Mesendoderm (in vitro differentiated cells): ENCODE results near the gene SNRPE. TPM values are rescaled to one million over a fixed set of nuclear protein-coding genes. Genes with fewer than 3 reads are reported as not detected.

Experiments used
- DNase-seq: peaks from one replicate; pipeline ENCODE4 v3.0.0; 2013
- H2AK5ac ChIP-seq: 2 replicates; pipeline ENCODE4 v1.6.1; 2013; ENCODE audit warnings: low read length, inconsistent platforms
- H2BK120ac ChIP-seq: 2 replicates; pipeline ENCODE4 v1.6.1; 2013; ENCODE audit warnings: low read depth, mild to moderate bottlenecking, low read length, moderate library complexity, mixed read lengths
- H2BK15ac ChIP-seq: replicated peaks from 2 replicates; pipeline ENCODE4 v1.6.1; 2013; ENCODE audit warnings: low read depth, mild to moderate bottlenecking, moderate library complexity
- H2BK5ac ChIP-seq: 2 replicates; pipeline ENCODE4 v1.6.1; 2013; ENCODE audit warnings: low read length, inconsistent platforms
- H3K18ac ChIP-seq: 2 replicates; pipeline ENCODE4 v1.6.1; 2013; ENCODE audit warnings: mild to moderate bottlenecking, low read length, mixed read lengths
- H3K23ac ChIP-seq: one replicate; pipeline ENCODE4 v1.6.1; 2013; ENCODE audit warnings: low read length
- H3K27ac ChIP-seq: 2 replicates; pipeline ENCODE4 v1.5.1; 2013; ENCODE audit warnings: low read depth, mild to moderate bottlenecking, inconsistent platforms, low read length, moderate library complexity
- H3K27me3 ChIP-seq: 2 replicates; pipeline ENCODE4 v1.6.1; 2013; ENCODE audit warnings: low read length, control low read depth, mild to moderate bottlenecking, inconsistent platforms; ENCODE audit not compliant: insufficient read depth, poor library complexity
- H3K36me3 ChIP-seq: 2 replicates; pipeline ENCODE4 v1.6.1; 2013; ENCODE audit warnings: low read length, inconsistent platforms; ENCODE audit not compliant: control insufficient read depth, insufficient read depth
- H3K4ac ChIP-seq: one replicate; pipeline ENCODE4 v1.6.1; 2013; ENCODE audit warnings: low read depth, mild to moderate bottlenecking, low read length, moderate library complexity
- H3K4me1 ChIP-seq: 2 replicates; pipeline ENCODE4 v1.6.1; 2013; ENCODE audit warnings: low read depth, low read length, inconsistent platforms; ENCODE audit not compliant: control insufficient read depth
- H3K4me2 ChIP-seq: 2 replicates; pipeline ENCODE4 v1.6.1; 2013; ENCODE audit warnings: low read length
- H3K4me3 ChIP-seq: 2 replicates; pipeline ENCODE4 v1.5.1; 2013; ENCODE audit warnings: mild to moderate bottlenecking, low read length
- H3K56ac ChIP-seq: one replicate; pipeline ENCODE4 v1.6.1; 2013; ENCODE audit warnings: low read length
- H3K79me1 ChIP-seq: 2 replicates; pipeline ENCODE4 v1.6.1; 2013; ENCODE audit warnings: low read length, inconsistent platforms
- H3K79me2 ChIP-seq: 2 replicates; pipeline ENCODE4 v1.6.1; 2013; ENCODE audit warnings: mild to moderate bottlenecking, low read length; ENCODE audit not compliant: control insufficient read depth, insufficient read depth
- H3K9ac ChIP-seq: 2 replicates; pipeline ENCODE4 v1.6.1; 2013; ENCODE audit warnings: low read length, inconsistent platforms
- H4K5ac ChIP-seq: one replicate; pipeline ENCODE4 v1.6.1; 2013; ENCODE audit warnings: low read length
- H4K8ac ChIP-seq: one replicate; pipeline ENCODE4 v1.6.1; 2013; ENCODE audit warnings: low read depth, mild to moderate bottlenecking, control low read depth, low read length, moderate library complexity
- WGBS: extraction: QIAGEN DNeasy Blood & Tissue Kit; methylation state at CpG from one replicate; pipeline ENCODE4 v1.1.7; 2013; ENCODE audit warnings: low lambda C conversion rate, missing lambda C conversion rate; ENCODE audit not compliant: insufficient coverage; ENCODE audit errors: extremely low coverage; 5-methylcytosine and 5-hydroxymethylcytosine counted together
- polyA plus RNA-seq, 2 experiments: library from polyadenylated mRNA; stranded (reverse); fragments of 200-250 nt; gene quantifications; one replicate each; pipeline ENCODE4 v1.2.3, GENCODE V29; 2013

The SNRPE gene
- 725 TPM for polyA plus RNA-seq (2013, experiment 1 of 2)
- polyA plus RNA-seq (2013, experiment 2 of 2): 705 TPM

DNA sequence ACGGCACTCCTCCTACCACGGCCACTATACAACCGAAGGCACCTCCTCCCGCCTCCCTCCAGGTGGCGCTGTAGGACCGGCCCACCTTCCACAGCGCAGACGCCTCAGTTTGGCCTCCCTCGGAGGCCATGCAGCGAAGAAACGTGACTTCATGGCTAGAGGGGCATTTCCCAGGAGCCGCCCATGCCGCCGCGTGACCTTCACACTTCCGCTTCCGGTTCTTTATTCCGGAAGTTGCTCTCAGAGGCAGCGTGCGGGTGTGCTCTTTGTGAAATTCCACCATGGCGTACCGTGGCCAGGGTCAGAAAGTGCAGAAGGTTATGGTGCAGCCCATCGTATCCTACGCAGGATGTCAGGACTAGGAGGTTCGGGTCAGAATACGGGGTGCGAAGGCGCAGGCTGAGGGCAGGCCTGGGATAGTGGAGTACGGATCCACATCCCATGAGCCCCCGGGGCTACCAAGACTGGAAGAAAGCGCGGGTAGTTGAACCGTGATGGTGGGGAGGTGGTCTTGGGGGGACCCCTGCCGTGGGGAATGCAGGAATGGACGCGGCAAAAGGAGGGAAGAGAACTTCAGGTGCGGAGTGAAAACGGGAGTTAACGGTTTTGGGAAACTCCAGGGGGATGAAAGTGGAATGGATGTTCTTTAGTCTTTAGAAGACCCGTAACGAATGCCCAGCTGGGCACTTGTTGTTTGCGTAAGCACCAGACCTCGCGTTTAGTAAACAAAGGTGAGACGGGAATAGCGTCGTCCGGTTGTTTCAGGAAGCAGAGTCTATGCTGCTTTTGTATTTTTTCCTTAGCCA lies at the start of gene SNRPE:
TSS of gene SNRPE (plus strand) at position 221 of the 806 bp plus-strand sequence. CDS start at position 282, 61 bp downstream.
- H3K56ac ChIP-seq: peak within 1 kb of the TSS; percentile 100
- peak within 1 kb of the TSS; percentile 99 for H3K9ac ChIP-seq
- H3K4me1 ChIP-seq: no peaks in the 10 kb centered on the region
- H3K4me2 ChIP-seq: peak within 1 kb of the TSS; percentile 59
- peak within 1 kb of the TSS; percentile 5 for H3K18ac ChIP-seq
- H2BK15ac ChIP-seq: no peak within 1 kb of the TSS
- peak within 1 kb of the TSS; percentile 1 for H3K4ac ChIP-seq
- peaks cover 9% of the 10 kb centered on the region for H3K36me3 ChIP-seq
- H4K5ac ChIP-seq: no peak within 1 kb of the TSS
- H3K27ac ChIP-seq: peak within 1 kb of the TSS; percentile 61
- peak; percentile 99 for DNase-seq
- H3K79me2 ChIP-seq: peaks cover 24% of the 10 kb centered on the region
- peaks cover 2% of the 10 kb centered on the region for H3K27me3 ChIP-seq
- H2AK5ac ChIP-seq: peak within 1 kb of the TSS; percentile 80
- peaks cover 5% of the 10 kb centered on the region for H3K79me1 ChIP-seq
- H2BK120ac ChIP-seq: no peak within 1 kb of the TSS
- WGBS: no CpG with 5 or more reads among the region's 48 CpGs
- peak within 1 kb of the TSS; percentile 99 for H3K4me3 ChIP-seq
- H4K8ac ChIP-seq: peak within 1 kb of the TSS; percentile 69
- peak within 1 kb of the TSS; percentile 90 for H3K23ac ChIP-seq
- peak within 1 kb of the TSS; percentile 98 for H2BK5ac ChIP-seq

DNA sequence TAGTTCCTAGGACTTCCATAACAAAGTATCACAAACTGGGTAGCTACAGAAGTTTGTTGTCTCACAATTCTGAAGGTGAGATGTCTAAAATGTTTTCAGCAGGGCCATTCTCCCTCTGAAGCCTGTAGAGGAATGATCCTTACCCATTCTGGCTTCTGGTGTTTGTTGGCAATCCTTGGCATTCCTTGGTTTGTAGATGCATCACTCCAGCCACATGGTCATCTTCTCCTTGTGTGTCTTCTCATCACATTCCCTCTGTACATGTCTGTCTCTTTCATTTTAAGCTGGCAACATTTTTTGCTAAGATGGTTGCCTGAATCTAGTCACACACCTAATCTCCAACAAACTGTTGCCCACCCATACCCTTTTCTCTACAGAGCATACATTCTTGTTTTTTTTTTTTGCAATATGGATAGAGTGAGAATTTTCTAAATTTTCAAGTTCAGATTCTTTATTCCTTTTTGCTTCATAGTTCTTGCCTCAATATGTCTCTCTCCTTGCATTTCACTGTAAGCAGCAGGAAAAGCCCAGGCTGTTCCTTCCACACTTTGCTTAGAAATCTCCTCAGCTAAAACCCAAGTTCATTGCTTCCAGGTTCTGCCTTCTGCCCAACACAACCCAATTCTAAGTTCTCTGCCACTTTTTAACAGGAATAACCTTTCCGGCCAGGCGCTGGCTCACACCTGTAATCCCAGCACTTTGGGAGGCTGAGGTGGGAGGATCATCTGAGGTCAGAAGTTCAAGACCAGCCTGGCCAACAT lies 47.6 kb upstream of the SNRPE start:
- Histone ChIP-seq H3K9ac (no peak overlapping the region), H3K23ac (no peak overlapping the region), H2BK5ac (no peak overlapping the region), H3K56ac (no peak overlapping the region), H4K5ac (no peak overlapping the region), H3K36me3 (peaks cover 3% of the 10 kb centered on the region), H4K8ac (no peak overlapping the region), H3K27me3 (no peaks in the 10 kb centered on the region), H2AK5ac (no peak overlapping the region), H3K4me2 (no peak overlapping the region), H3K4me1 (no peaks in the 10 kb centered on the region), H3K4me3 (no peak overlapping the region), H3K18ac (no peak overlapping the region), H3K27ac (no peak overlapping the region), H3K79me2 (peaks cover 3% of the 10 kb centered on the region), H2BK120ac (no peak overlapping the region), H3K79me1 (peaks cover 6% of the 10 kb centered on the region), H2BK15ac (no peak overlapping the region), H3K4ac (no peak overlapping the region)
- no peak for DNase-seq
- no CpG with 5 or more reads among the region's 2 CpGs for WGBS

DNA sequence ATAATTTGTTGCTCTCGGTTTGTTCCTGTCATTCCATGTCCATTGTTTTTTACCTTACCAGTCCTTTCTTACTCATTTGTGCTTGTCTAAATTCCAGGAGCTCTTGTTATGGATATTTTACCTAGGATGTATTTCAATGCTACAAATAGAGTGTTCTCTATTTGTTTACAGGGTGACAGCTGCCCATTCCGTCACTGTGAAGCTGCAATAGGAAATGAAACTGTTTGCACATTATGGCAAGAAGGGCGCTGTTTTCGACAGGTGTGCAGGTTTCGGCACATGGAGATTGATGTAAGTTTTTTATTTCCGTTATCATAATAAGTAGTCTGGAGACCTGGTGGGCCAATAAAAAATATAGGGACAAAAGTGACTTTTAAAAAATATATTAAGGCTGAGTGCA lies 43.0 kb upstream of the SNRPE start:
- no peak overlapping the region for H2BK5ac ChIP-seq
- H3K79me1 ChIP-seq: peaks cover 16% of the 10 kb centered on the region
- H3K4me1 ChIP-seq: no peaks in the 10 kb centered on the region
- H2BK15ac ChIP-seq: no peak overlapping the region
- H3K4ac ChIP-seq: no peak overlapping the region
- no peaks in the 10 kb centered on the region for H3K27me3 ChIP-seq
- H3K27ac ChIP-seq: no peak overlapping the region
- peaks cover 5% of the 10 kb centered on the region for H3K79me2 ChIP-seq
- H3K4me2 ChIP-seq: no peak overlapping the region
- H2AK5ac ChIP-seq: no peak overlapping the region
- H4K5ac ChIP-seq: no peak overlapping the region
- no peak overlapping the region for H3K4me3 ChIP-seq
- peaks cover 9% of the 10 kb centered on the region for H3K36me3 ChIP-seq
- no peak overlapping the region for H3K9ac ChIP-seq
- H3K18ac ChIP-seq: no peak overlapping the region
- H4K8ac ChIP-seq: no peak overlapping the region
- no peak overlapping the region for H3K23ac ChIP-seq
- no peak overlapping the region for H2BK120ac ChIP-seq
- no peak overlapping the region for H3K56ac ChIP-seq
- no CpG with 5 or more reads among the region's 6 CpGs for WGBS
- DNase-seq: no peak

DNA sequence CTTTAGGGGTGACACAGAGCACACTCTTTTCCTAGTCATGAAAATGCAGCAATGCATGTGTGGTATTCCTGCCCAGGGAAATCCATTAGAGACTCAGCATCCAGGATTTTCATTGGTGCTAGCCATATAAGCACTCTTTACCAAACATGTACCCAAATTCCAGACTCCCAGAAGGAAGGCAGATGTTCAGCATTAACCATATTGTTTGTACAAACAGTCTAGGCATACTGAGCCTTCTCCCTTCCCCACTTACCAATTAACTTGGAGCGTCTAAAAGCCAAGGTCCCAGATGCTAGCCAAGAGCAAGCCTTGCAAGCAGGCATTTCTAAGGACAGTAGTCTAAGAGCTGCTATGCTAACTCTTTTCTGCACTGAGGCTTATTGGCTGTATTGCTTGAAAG lies 38.1 kb upstream of the SNRPE start:
- Histone ChIP-seq H3K9ac (no peak overlapping the region), H2BK15ac (no peak overlapping the region), H3K4me3 (no peak overlapping the region), H3K36me3 (peaks cover 6% of the 10 kb centered on the region), H3K27me3 (no peaks in the 10 kb centered on the region), H3K27ac (no peak overlapping the region), H2BK5ac (no peak overlapping the region), H3K4me1 (no peaks in the 10 kb centered on the region), H3K79me2 (peaks cover 4% of the 10 kb centered on the region), H3K23ac (no peak overlapping the region), H2BK120ac (no peak overlapping the region), H3K79me1 (peaks cover 11% of the 10 kb centered on the region), H4K8ac (no peak overlapping the region), H3K4ac (no peak overlapping the region), H2AK5ac (no peak overlapping the region), H3K56ac (no peak overlapping the region), H3K4me2 (no peak overlapping the region), H4K5ac (no peak overlapping the region), H3K18ac (no peak overlapping the region)
- no peak for DNase-seq
- no CpG with 5 or more reads among the region's 1 CpG for WGBS

DNA sequence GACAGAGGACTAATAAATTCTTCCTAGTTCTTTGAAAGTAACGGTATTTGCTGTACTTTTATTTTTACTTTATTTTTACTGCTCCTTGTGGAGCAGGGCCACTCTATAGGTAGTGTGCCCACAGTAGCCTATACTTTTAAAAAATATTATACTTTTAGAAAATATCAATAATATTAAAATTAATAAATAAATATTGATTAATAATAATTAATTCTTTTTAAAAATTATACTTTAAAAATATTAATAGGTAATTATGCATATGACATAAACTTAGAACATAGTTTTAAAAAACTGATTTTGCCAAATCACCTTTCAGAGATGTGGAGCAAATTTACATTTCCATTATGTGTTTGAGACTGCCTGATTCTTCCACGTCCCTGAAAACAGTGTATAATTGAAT lies 35.2 kb upstream of the SNRPE start:
- DNase-seq: no peak
- no peak overlapping the region for H3K23ac ChIP-seq
- no peak overlapping the region for H3K9ac ChIP-seq
- no peaks in the 10 kb centered on the region for H3K27me3 ChIP-seq
- H2BK15ac ChIP-seq: no peak overlapping the region
- H3K4me1 ChIP-seq: no peaks in the 10 kb centered on the region
- H3K79me2 ChIP-seq: peaks cover 4% of the 10 kb centered on the region
- H2AK5ac ChIP-seq: no peak overlapping the region
- no peak overlapping the region for H3K4ac ChIP-seq
- no CpG with 5 or more reads among the region's 2 CpGs for WGBS
- H3K27ac ChIP-seq: no peak overlapping the region
- H2BK5ac ChIP-seq: no peak overlapping the region
- no peak overlapping the region for H3K56ac ChIP-seq
- H4K5ac ChIP-seq: no peak overlapping the region
- H2BK120ac ChIP-seq: no peak overlapping the region
- H3K36me3 ChIP-seq: peaks cover 6% of the 10 kb centered on the region
- H3K4me3 ChIP-seq: no peak overlapping the region
- no peak overlapping the region for H4K8ac ChIP-seq
- peaks cover 10% of the 10 kb centered on the region for H3K79me1 ChIP-seq
- no peak overlapping the region for H3K18ac ChIP-seq
- H3K4me2 ChIP-seq: no peak overlapping the region
